Measurements from ENCODE around the gene FBXO40.

The FBXO40 gene

GRCh38 chr3:121660356-121661171 lies 67.4 kb downstream of the FBXO40 start, which contains the start of gene HCLS1:
TSS of gene HCLS1 (minus strand) at chr3:121660903. CDS start at chr3:121658347, 2,556 bp downstream.
- no CpG with 5 or more reads among the region's 9 CpGs for WGBS, 2 donors (ENCODE audit: extremely low coverage in 2 of 2, insufficient read length in 2 of 2, insufficient replicate concordance in 1 of 2)
- no peak within 1 kb of the TSS for H2AFZ ChIP-seq (ENCODE audit: low read length)
- H3K4me3 ChIP-seq (ENCODE audit: low read length in 2 of 2): no peak within 1 kb of the TSS
- H3K4me2 ChIP-seq (ENCODE audit: insufficient read depth, low read length, poor library complexity, severe bottlenecking): no peak within 1 kb of the TSS
- no peak within 1 kb of the TSS for H4K91ac ChIP-seq (ENCODE audit: low read depth, low read length, poor library complexity)
- H3K4me1 ChIP-seq (ENCODE audit: control insufficient read depth in 2 of 2, insufficient read depth in 1 of 2, low read depth in 1 of 2, low read length in 2 of 2): no peaks in the 10 kb centered on the region
- H2BK5ac ChIP-seq (ENCODE audit: low read length): no peak within 1 kb of the TSS
- peaks cover 14 to 30% of the 10 kb centered on the region in 2 donors for H3K36me3 ChIP-seq (replicated peaks in 1 of 2; ENCODE audit: control insufficient read depth in 2 of 2, insufficient read depth in 2 of 2, low read length in 2 of 2)
- H2BK12ac ChIP-seq (ENCODE audit: low read length): no peak within 1 kb of the TSS
- no peak within 1 kb of the TSS for H3K18ac ChIP-seq (ENCODE audit: low read length)
- H3K14ac ChIP-seq (ENCODE audit: low read length): no peak within 1 kb of the TSS
- H3K27ac ChIP-seq (replicated peaks; ENCODE audit: low read length): no peak within 1 kb of the TSS
- no peak within 1 kb of the TSS for H2BK120ac ChIP-seq (ENCODE audit: low read depth, low read length)
- no peak for DNase-seq (ENCODE audit: low spot score)
- no peaks in the 10 kb centered on the region for H3K79me1 ChIP-seq (ENCODE audit: low read depth, low read length)
- H2AK5ac ChIP-seq (ENCODE audit: low read depth, low read length): no peak within 1 kb of the TSS
- H3K9ac ChIP-seq (ENCODE audit: low read depth, low read length, poor library complexity): no peak within 1 kb of the TSS
- no peak within 1 kb of the TSS for H3K4ac ChIP-seq (ENCODE audit: low read length)
- H4K8ac ChIP-seq (ENCODE audit: low read depth, low read length): no peak within 1 kb of the TSS
- H3K9me3 ChIP-seq (replicated peaks in 1 of 2; ENCODE audit: control insufficient read depth in 2 of 2, insufficient read depth in 1 of 2, low read depth in 1 of 2, low read length in 2 of 2): no peaks in the 10 kb centered on the region
- no peaks in the 10 kb centered on the region for H3K27me3 ChIP-seq (ENCODE audit: control insufficient read depth in 3 of 3, insufficient read depth in 3 of 3, low read depth in 1 of 3, low read length in 3 of 3)
- H2BK15ac ChIP-seq (ENCODE audit: low read length): no peak within 1 kb of the TSS
- H3K23ac ChIP-seq (ENCODE audit: low read depth, low read length, poor library complexity): no peak within 1 kb of the TSS

GRCh38 chr3:121661376-121661775 lies 68.2 kb downstream of the FBXO40 start:
- no peak overlapping the region for H3K4ac ChIP-seq (ENCODE audit: low read length)
- peaks cover 19 to 38% of the 10 kb centered on the region in 2 donors for H3K36me3 ChIP-seq (replicated peaks in 1 of 2; ENCODE audit: control insufficient read depth in 2 of 2, insufficient read depth in 2 of 2, low read length in 2 of 2)
- whole genome bisulfite sequencing, 2 donors (ENCODE audit: extremely low coverage in 2 of 2, insufficient read length in 2 of 2, insufficient replicate concordance in 1 of 2): no CpG with 5 or more reads among the region's 6 CpGs
- no peak overlapping the region for H2BK5ac ChIP-seq (ENCODE audit: low read length)
- H2BK120ac ChIP-seq (ENCODE audit: low read depth, low read length): no peak overlapping the region
- H3K9ac ChIP-seq (ENCODE audit: low read depth, low read length, poor library complexity): no peak overlapping the region
- H3K9me3 ChIP-seq (replicated peaks in 1 of 2; ENCODE audit: control insufficient read depth in 2 of 2, insufficient read depth in 1 of 2, low read depth in 1 of 2, low read length in 2 of 2): no peaks in the 10 kb centered on the region
- H3K4me2 ChIP-seq (ENCODE audit: insufficient read depth, low read length, poor library complexity, severe bottlenecking): no peak overlapping the region
- H2AK5ac ChIP-seq (ENCODE audit: low read depth, low read length): no peak overlapping the region
- H2BK15ac ChIP-seq (ENCODE audit: low read length): no peak overlapping the region
- H3K4me1 ChIP-seq (ENCODE audit: control insufficient read depth in 2 of 2, insufficient read depth in 1 of 2, low read depth in 1 of 2, low read length in 2 of 2): no peaks in the 10 kb centered on the region
- no peak overlapping the region for H3K18ac ChIP-seq (ENCODE audit: low read length)
- H2BK12ac ChIP-seq (ENCODE audit: low read length): no peak overlapping the region
- H3K27me3 ChIP-seq (ENCODE audit: control insufficient read depth in 3 of 3, insufficient read depth in 3 of 3, low read depth in 1 of 3, low read length in 3 of 3): no peaks in the 10 kb centered on the region
- H3K79me1 ChIP-seq (ENCODE audit: low read depth, low read length): no peaks in the 10 kb centered on the region
- no peak overlapping the region for H4K91ac ChIP-seq (ENCODE audit: low read depth, low read length, poor library complexity)
- no peak for DNase-seq (ENCODE audit: low spot score)
- no peak overlapping the region for H3K4me3 ChIP-seq (ENCODE audit: low read length in 2 of 2)
- H4K8ac ChIP-seq (ENCODE audit: low read depth, low read length): no peak overlapping the region
- no peak overlapping the region for H3K14ac ChIP-seq (ENCODE audit: low read length)
- H2AFZ ChIP-seq (ENCODE audit: low read length): no peak overlapping the region
- H3K23ac ChIP-seq (ENCODE audit: low read depth, low read length, poor library complexity): no peak overlapping the region
- H3K27ac ChIP-seq (replicated peaks; ENCODE audit: low read length): no peak overlapping the region

GRCh38 chr3:121662742-121663141 lies 69.6 kb downstream of the FBXO40 start:
- Histone ChIP-seq H3K9ac (ENCODE audit: low read depth, low read length, poor library complexity) (no peak overlapping the region), H3K4me2 (ENCODE audit: insufficient read depth, low read length, poor library complexity, severe bottlenecking) (no peak overlapping the region), H3K23ac (ENCODE audit: low read depth, low read length, poor library complexity) (no peak overlapping the region), H2AK5ac (ENCODE audit: low read depth, low read length) (no peak overlapping the region), H2BK5ac (ENCODE audit: low read length) (no peak overlapping the region), H2BK12ac (ENCODE audit: low read length) (no peak overlapping the region), H3K27ac (replicated peaks; ENCODE audit: low read length) (no peak overlapping the region), H3K4me3 (ENCODE audit: low read length in 2 of 2) (no peak overlapping the region), H4K8ac (ENCODE audit: low read depth, low read length) (no peak overlapping the region), H4K91ac (ENCODE audit: low read depth, low read length, poor library complexity) (no peak overlapping the region), H2BK15ac (ENCODE audit: low read length) (no peak overlapping the region), H3K79me1 (ENCODE audit: low read depth, low read length) (no peaks in the 10 kb centered on the region), H2AFZ (ENCODE audit: low read length) (no peak overlapping the region), H3K14ac (ENCODE audit: low read length) (no peak overlapping the region), H3K4ac (ENCODE audit: low read length) (no peak overlapping the region), H2BK120ac (ENCODE audit: low read depth, low read length) (no peak overlapping the region), H3K9me3 (replicated peaks in 1 of 2; ENCODE audit: control insufficient read depth in 2 of 2, insufficient read depth in 1 of 2, low read depth in 1 of 2, low read length in 2 of 2) (no peaks in the 10 kb centered on the region), H3K36me3 (replicated peaks in 1 of 2; ENCODE audit: control insufficient read depth in 2 of 2, insufficient read depth in 2 of 2, low read length in 2 of 2) (peaks cover 25 to 52% of the 10 kb centered on the region in 2 donors), H3K27me3 (ENCODE audit: control insufficient read depth in 3 of 3, insufficient read depth in 3 of 3, low read depth in 1 of 3, low read length in 3 of 3) (no peaks in the 10 kb centered on the region), H3K18ac (ENCODE audit: low read length) (no peak overlapping the region), H3K4me1 (ENCODE audit: control insufficient read depth in 2 of 2, insufficient read depth in 1 of 2, low read depth in 1 of 2, low read length in 2 of 2) (no peaks in the 10 kb centered on the region)
- no peak for DNase-seq (ENCODE audit: low spot score)

- Histone ChIP-seq H3K18ac (ENCODE audit: low read length) (no peak overlapping the region), H3K27me3 (ENCODE audit: control insufficient read depth in 3 of 3, insufficient read depth in 3 of 3, low read depth in 1 of 3, low read length in 3 of 3) (no peaks in the 10 kb centered on the region), H3K9ac (ENCODE audit: low read depth, low read length, poor library complexity) (no peak overlapping the region), H2BK12ac (ENCODE audit: low read length) (no peak overlapping the region), H2AK5ac (ENCODE audit: low read depth, low read length) (no peak overlapping the region), H3K23ac (ENCODE audit: low read depth, low read length, poor library complexity) (no peak overlapping the region), H2AFZ (ENCODE audit: low read length) (no peak overlapping the region), H3K4me2 (ENCODE audit: insufficient read depth, low read length, poor library complexity, severe bottlenecking) (no peak overlapping the region), H4K8ac (ENCODE audit: low read depth, low read length) (no peak overlapping the region), H3K4me3 (ENCODE audit: low read length in 2 of 2) (no peak overlapping the region), H2BK120ac (ENCODE audit: low read depth, low read length) (no peak overlapping the region), H3K4ac (ENCODE audit: low read length) (no peak overlapping the region), H4K91ac (ENCODE audit: low read depth, low read length, poor library complexity) (no peak overlapping the region), H3K9me3 (replicated peaks in 1 of 2; ENCODE audit: control insufficient read depth in 2 of 2, insufficient read depth in 1 of 2, low read depth in 1 of 2, low read length in 2 of 2) (no peaks in the 10 kb centered on the region), H3K14ac (ENCODE audit: low read length) (no peak overlapping the region), H3K27ac (replicated peaks; ENCODE audit: low read length) (no peak overlapping the region), H3K79me1 (ENCODE audit: low read depth, low read length) (no peaks in the 10 kb centered on the region), H3K4me1 (ENCODE audit: control insufficient read depth in 2 of 2, insufficient read depth in 1 of 2, low read depth in 1 of 2, low read length in 2 of 2) (no peaks in the 10 kb centered on the region), H3K36me3 (replicated peaks in 1 of 2; ENCODE audit: control insufficient read depth in 2 of 2, insufficient read depth in 2 of 2, low read length in 2 of 2) (peaks cover 27 to 57% of the 10 kb centered on the region in 2 donors), H2BK15ac (ENCODE audit: low read length) (no peak overlapping the region), H2BK5ac (ENCODE audit: low read length) (no peak overlapping the region)
- WGBS, 2 donors (ENCODE audit: extremely low coverage in 2 of 2, insufficient read length in 2 of 2, insufficient replicate concordance in 1 of 2): 100% methylated on average over 1 of the region's 2 CpGs; no CpG with 5 or more reads in 1 of the 2 donors
- no peak for DNase-seq (ENCODE audit: low spot score)
Measured at GRCh38 chr3:121663171-121663847, 70.1 kb downstream of the FBXO40 start.

Measured in neuronal stem cell (in vitro differentiated cells).